Measurements from ENCODE around the gene ASB1. TPM values are rescaled to one million over a fixed set of nuclear protein-coding genes. Genes with fewer than 3 reads are reported as not detected.

ASB1 gene
- total and polyA plus RNA-seq, 4 donors: 20.0 to 45.2 (median 37.0) TPM

DNA sequence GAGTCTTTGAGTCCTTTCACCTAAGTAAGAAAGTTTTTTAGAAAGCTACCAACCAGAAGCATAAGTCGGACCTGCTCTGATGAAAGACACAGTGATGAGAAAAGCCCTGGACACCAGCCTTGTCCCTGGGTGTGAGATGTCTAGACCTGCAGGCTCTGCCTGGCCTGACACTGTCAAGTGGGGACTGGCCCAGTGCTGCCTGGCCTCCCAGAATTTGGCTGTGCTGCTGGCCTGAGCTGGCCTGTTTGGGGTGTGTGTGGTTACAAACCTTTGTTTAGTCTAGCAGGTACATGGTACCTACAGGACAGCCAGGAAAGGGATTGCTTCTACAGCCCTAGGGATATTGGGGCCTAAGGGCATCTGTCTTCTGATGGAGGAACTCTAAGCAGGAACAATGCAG lies 48.3 kb downstream of the ASB1 start:
- no peak for DNase-seq
- Histone ChIP-seq H3K36me3 (ENCODE audit: control insufficient read depth in 1 of 2, insufficient read depth in 2 of 2, low read length in 1 of 2) (no peaks in the 10 kb centered on the region), H3K27me3 (ENCODE audit: control insufficient read depth in 1 of 2, insufficient read depth in 2 of 2, low read length in 1 of 2) (no peaks in the 10 kb centered on the region), H3K9me3 (ENCODE audit: control insufficient read depth, low read length) (peaks cover 3% of the 10 kb centered on the region), H3K4me3 (ENCODE audit: low read length in 2 of 2) (no peak overlapping the region), H3K27ac (ENCODE audit: low read depth in 1 of 2, low read length in 2 of 2) (no peak overlapping the region), H3K4me1 (ENCODE audit: control insufficient read depth in 1 of 2, insufficient read depth in 2 of 2, low read length in 2 of 2) (no peaks in the 10 kb centered on the region)
- intact Hi-C loops (cut with DNase I): no loop called here
- WGBS, 2 donors: 94 to 95% methylated on average over 1 of the region's 1 CpG
- no peak for ATAC-seq (ENCODE audit: low FRiP score)

DNA sequence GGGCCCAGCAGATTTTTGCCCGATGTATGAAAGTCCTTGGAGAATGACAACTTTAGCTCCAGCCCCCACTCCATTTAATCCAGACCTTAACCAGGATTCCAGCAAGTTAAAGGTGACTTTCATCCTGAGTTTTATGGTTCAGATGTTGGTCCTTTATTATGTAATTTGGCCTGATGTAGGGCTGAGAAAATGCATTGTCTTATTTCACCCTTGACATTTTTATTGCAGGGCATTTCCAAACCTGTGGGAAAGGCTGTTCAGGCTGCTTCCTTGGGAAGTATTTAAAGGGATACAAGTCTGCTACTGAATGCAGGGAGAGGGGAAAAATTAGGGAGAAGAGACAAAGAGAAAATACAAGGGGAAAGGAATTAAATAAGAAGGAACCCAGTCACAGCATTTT lies 48.8 kb downstream of the ASB1 start:
- 28 to 48% methylated on average over 1 of the region's 1 CpG for WGBS, 2 donors
- no peak overlapping the region for H3K27ac ChIP-seq (ENCODE audit: low read depth in 1 of 2, low read length in 2 of 2)
- H3K9me3 ChIP-seq (ENCODE audit: control insufficient read depth, low read length): peaks cover 2% of the 10 kb centered on the region
- intact Hi-C loops (cut with DNase I): no loop called here
- DNase-seq: no peak
- no peaks in the 10 kb centered on the region for H3K27me3 ChIP-seq (ENCODE audit: control insufficient read depth in 1 of 2, insufficient read depth in 2 of 2, low read length in 1 of 2)
- no peaks in the 10 kb centered on the region for H3K4me1 ChIP-seq (ENCODE audit: control insufficient read depth in 1 of 2, insufficient read depth in 2 of 2, low read length in 2 of 2)
- no peak overlapping the region for H3K4me3 ChIP-seq (ENCODE audit: low read length in 2 of 2)
- ATAC-seq (ENCODE audit: low FRiP score): no peak
- no peaks in the 10 kb centered on the region for H3K36me3 ChIP-seq (ENCODE audit: control insufficient read depth in 1 of 2, insufficient read depth in 2 of 2, low read length in 1 of 2)

DNA sequence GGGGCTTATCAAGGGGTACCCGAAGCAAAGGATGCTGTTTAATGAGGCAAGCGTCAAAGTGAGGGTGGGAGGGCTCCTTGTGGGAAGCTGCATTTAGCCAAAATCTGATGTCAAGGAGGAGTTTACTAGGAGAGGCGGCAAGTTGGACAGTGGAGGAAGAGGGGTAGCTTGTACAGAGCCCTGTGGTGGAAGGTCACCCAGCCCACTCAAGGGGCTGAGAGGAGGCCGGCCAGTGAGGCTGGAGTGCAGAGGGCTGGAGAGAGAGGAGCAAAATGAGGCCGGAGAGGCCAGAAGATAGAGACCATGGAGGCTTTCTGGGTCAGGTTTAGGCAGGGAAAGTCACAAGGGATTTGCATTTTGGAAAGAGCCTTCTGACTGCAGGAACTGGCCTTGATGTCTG lies 49.5 kb downstream of the ASB1 start:
- Histone ChIP-seq H3K27me3 (ENCODE audit: control insufficient read depth in 1 of 2, insufficient read depth in 2 of 2, low read length in 1 of 2) (no peaks in the 10 kb centered on the region), H3K27ac (ENCODE audit: low read depth in 1 of 2, low read length in 2 of 2) (no peak overlapping the region), H3K4me1 (ENCODE audit: control insufficient read depth in 1 of 2, insufficient read depth in 2 of 2, low read length in 2 of 2) (no peaks in the 10 kb centered on the region), H3K36me3 (ENCODE audit: control insufficient read depth in 1 of 2, insufficient read depth in 2 of 2, low read length in 1 of 2) (no peaks in the 10 kb centered on the region), H3K4me3 (ENCODE audit: low read length in 2 of 2) (no peak overlapping the region), H3K9me3 (ENCODE audit: control insufficient read depth, low read length) (peaks cover 4% of the 10 kb centered on the region)
- intact Hi-C loops (cut with DNase I): no loop called here
- WGBS, 2 donors: 95% methylated on average over 5 of the region's 5 CpGs
- no peak for ATAC-seq (ENCODE audit: low FRiP score)
- DNase-seq: no peak

GRCh38 chr2:238478216-238478615 lies 51.5 kb downstream of the ASB1 start:
- intact Hi-C loops (cut with DNase I): no loop called here
- DNase-seq: no peak
- peaks cover 2% of the 10 kb centered on the region for H3K9me3 ChIP-seq (ENCODE audit: control insufficient read depth, low read length)
- no peaks in the 10 kb centered on the region for H3K36me3 ChIP-seq (ENCODE audit: control insufficient read depth in 1 of 2, insufficient read depth in 2 of 2, low read length in 1 of 2)
- 95 to 96% methylated on average over 4 of the region's 4 CpGs for WGBS, 2 donors
- H3K27me3 ChIP-seq (ENCODE audit: control insufficient read depth in 1 of 2, insufficient read depth in 2 of 2, low read length in 1 of 2): no peaks in the 10 kb centered on the region
- no peak for ATAC-seq (ENCODE audit: low FRiP score)
- no peak overlapping the region for H3K27ac ChIP-seq (ENCODE audit: low read depth in 1 of 2, low read length in 2 of 2)
- no peak overlapping the region for H3K4me3 ChIP-seq (ENCODE audit: low read length in 2 of 2)
- no peaks in the 10 kb centered on the region for H3K4me1 ChIP-seq (ENCODE audit: control insufficient read depth in 1 of 2, insufficient read depth in 2 of 2, low read length in 2 of 2)

DNA sequence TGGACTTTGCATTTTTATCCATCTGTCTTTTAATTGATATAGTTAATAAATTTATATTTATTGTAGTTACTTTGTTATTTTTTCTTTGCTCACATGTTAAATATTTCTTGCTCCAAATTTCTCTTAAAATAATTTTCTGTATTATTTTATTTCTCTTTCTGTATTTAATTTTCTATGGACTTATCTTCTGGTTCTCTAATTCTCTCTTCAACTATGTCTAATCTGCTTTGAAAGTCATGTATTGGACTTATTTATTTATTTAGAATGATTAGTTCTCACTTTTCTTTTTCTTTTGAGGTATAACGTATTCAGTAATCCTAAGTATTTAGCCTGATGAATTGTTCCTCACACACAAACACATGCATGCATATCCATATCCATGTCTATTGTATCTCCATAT lies 53.1 kb downstream of the ASB1 start:
- no peaks in the 10 kb centered on the region for H3K36me3 ChIP-seq (ENCODE audit: control insufficient read depth in 1 of 2, insufficient read depth in 2 of 2, low read length in 1 of 2)

DNA sequence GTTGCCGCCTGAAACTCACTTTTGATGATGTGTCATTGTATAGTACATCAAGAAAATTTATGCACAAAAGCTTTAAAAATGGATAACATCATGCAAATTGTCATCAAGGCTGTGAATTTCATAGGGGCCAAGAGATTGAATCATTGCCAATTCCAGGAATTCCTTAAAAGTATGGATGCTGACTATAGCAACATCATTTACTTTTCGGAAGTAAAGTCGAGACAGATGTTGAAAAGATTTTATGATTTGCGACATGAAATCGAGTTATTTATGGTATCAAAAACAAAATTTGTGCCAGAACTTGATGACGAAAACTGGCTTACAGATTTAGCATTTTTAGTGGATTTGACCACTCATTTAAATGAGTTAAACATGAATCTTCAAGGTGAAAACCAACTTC lies 56.3 kb downstream of the ASB1 start:
- no peak for DNase-seq
- 15 to 21% methylated on average over 6 of the region's 6 CpGs for WGBS, 2 donors
- Histone ChIP-seq H3K27me3 (ENCODE audit: control insufficient read depth in 1 of 2, insufficient read depth in 2 of 2, low read length in 1 of 2) (no peaks in the 10 kb centered on the region), H3K36me3 (ENCODE audit: control insufficient read depth in 1 of 2, insufficient read depth in 2 of 2, low read length in 1 of 2) (no peaks in the 10 kb centered on the region), H3K4me3 (ENCODE audit: low read length in 2 of 2) (no peak overlapping the region), H3K4me1 (ENCODE audit: control insufficient read depth in 1 of 2, insufficient read depth in 2 of 2, low read length in 2 of 2) (peaks cover 0 to 1% of the 10 kb centered on the region in 2 donors), H3K9me3 (ENCODE audit: control insufficient read depth, low read length) (peaks cover 2% of the 10 kb centered on the region), H3K27ac (ENCODE audit: low read depth in 1 of 2, low read length in 2 of 2) (no peak overlapping the region)
- intact Hi-C loops (cut with DNase I): no loop called here
- ATAC-seq (ENCODE audit: low FRiP score): no peak

More for the DNA sequence above, 53.1 kb downstream of the ASB1 start:
- no peak overlapping the region for H3K27ac ChIP-seq (ENCODE audit: low read depth in 1 of 2, low read length in 2 of 2)
- peaks cover 0 to 1% of the 10 kb centered on the region in 2 donors for H3K4me1 ChIP-seq (ENCODE audit: control insufficient read depth in 1 of 2, insufficient read depth in 2 of 2, low read length in 2 of 2)
- no peaks in the 10 kb centered on the region for H3K27me3 ChIP-seq (ENCODE audit: control insufficient read depth in 1 of 2, insufficient read depth in 2 of 2, low read length in 1 of 2)
- 94 to 100% methylated on average over 1 of the region's 1 CpG for WGBS, 2 donors
- DNase-seq: no peak
- intact Hi-C loops (cut with DNase I): no loop called here
- peaks cover 2% of the 10 kb centered on the region for H3K9me3 ChIP-seq (ENCODE audit: control insufficient read depth, low read length)
- no peak for ATAC-seq (ENCODE audit: low FRiP score)
- H3K4me3 ChIP-seq (ENCODE audit: low read length in 2 of 2): no peak overlapping the region

DNA sequence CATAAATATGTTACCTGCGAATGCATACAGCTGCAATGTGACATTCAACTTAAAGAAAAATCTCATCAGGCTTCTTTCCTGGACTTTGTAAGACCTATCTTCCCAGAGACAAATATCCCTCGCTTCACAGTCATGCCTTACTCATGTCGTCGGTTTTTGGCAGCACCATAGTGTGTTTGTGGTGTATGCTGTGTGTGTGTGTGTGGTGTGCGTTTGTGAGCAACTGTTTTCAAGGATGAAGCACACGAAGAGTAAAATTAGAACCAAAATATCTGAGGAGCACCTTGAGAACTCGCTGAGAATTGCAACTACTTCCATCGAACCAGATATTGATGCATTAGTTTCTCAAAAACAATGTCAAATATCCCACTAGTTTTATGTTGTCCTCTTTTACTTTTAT lies 56.9 kb downstream of the ASB1 start:
- no peak overlapping the region for H3K4me3 ChIP-seq (ENCODE audit: low read length in 2 of 2)
- H3K27ac ChIP-seq (ENCODE audit: low read depth in 1 of 2, low read length in 2 of 2): no peak overlapping the region
- H3K4me1 ChIP-seq (ENCODE audit: control insufficient read depth in 1 of 2, insufficient read depth in 2 of 2, low read length in 2 of 2): peaks cover 0 to 1% of the 10 kb centered on the region in 2 donors
- no peaks in the 10 kb centered on the region for H3K27me3 ChIP-seq (ENCODE audit: control insufficient read depth in 1 of 2, insufficient read depth in 2 of 2, low read length in 1 of 2)
- no peak for ATAC-seq (ENCODE audit: low FRiP score)
- H3K9me3 ChIP-seq (ENCODE audit: control insufficient read depth, low read length): peaks cover 2% of the 10 kb centered on the region
- DNase-seq: peak in 1 of 2 donors; percentile 5
- no peaks in the 10 kb centered on the region for H3K36me3 ChIP-seq (ENCODE audit: control insufficient read depth in 1 of 2, insufficient read depth in 2 of 2, low read length in 1 of 2)
- 47 to 57% methylated on average over 8 of the region's 8 CpGs for WGBS, 2 donors
- intact Hi-C loops (cut with DNase I): no loop called here

DNA sequence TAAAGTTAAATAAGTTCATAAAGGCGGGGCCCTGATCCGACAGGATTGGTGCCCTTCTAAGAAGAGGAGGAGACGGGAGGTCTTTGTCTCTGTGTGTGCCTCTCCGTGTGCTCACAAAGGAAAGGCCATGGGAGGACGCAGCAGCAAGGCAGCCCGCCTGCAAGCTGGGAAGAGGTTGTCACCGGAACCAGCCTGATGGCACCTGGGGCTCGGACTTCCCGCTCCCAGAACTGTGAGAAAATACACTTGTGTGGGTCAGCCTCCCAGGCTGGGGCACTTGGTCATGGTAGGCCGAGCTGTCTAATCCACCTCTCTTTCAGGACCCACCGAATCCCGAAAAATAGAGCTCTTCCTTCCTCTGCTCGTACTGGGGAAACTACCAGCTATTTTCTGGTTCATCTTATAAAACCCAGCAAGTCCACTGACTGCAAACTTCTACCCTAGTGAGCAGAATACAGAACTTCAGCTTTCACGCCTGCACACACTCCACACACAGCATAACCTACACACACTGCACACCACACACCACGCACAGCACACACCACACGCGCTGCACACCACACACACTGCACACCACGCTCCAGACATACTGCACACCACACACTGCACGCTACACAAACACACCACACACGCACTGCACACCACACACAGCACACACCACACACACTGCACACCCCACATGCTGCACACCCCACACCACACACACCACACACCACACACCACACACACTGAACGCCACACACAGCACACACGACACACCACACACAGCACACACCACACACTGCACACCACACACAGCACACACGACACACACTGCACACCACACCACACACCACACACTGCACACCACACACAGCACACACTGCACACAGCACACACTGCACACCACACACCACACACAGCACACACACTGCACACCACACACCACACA lies 58.1 kb downstream of the ASB1 start:
- ATAC-seq (ENCODE audit: low FRiP score): peak; percentile 22
- Histone ChIP-seq H3K4me3 (ENCODE audit: low read length in 2 of 2) (no peak overlapping the region), H3K27ac (ENCODE audit: low read depth in 1 of 2, low read length in 2 of 2) (no peak overlapping the region), H3K27me3 (ENCODE audit: control insufficient read depth in 1 of 2, insufficient read depth in 2 of 2, low read length in 1 of 2) (no peaks in the 10 kb centered on the region), H3K4me1 (ENCODE audit: control insufficient read depth in 1 of 2, insufficient read depth in 2 of 2, low read length in 2 of 2) (peaks cover 0 to 1% of the 10 kb centered on the region in 2 donors), H3K9me3 (ENCODE audit: control insufficient read depth, low read length) (peaks cover 2% of the 10 kb centered on the region), H3K36me3 (ENCODE audit: control insufficient read depth in 1 of 2, insufficient read depth in 2 of 2, low read length in 1 of 2) (no peaks in the 10 kb centered on the region)
- intact Hi-C loops (cut with DNase I): no loop called here
- DNase-seq: peak in 1 of 2 donors; percentile 70
- 96 to 98% methylated on average over 23 of the region's 23 CpGs for WGBS, 2 donors
